ENCODE measurements around the gene MTMR11.

Gene MTMR11

GRCh38 chr1:149932474-149932873, 4.2 kb downstream of the MTMR11 start:
- Histone ChIP-seq H2AFZ (ENCODE audit: insufficient read depth, low read length, poor library complexity) (no peak overlapping the region), H3K36me3 (ENCODE audit: control insufficient read depth in 1 of 2, insufficient read depth in 2 of 2, low read length in 2 of 2) (peaks cover 17 to 41% of the 10 kb centered on the region in 2 experiments), H3K14ac (ENCODE audit: low read length) (no peak overlapping the region), H3K4ac (ENCODE audit: low read depth, low read length) (no peak overlapping the region), H4K12ac (ENCODE audit: low read depth, low read length) (no peak overlapping the region), H3K4me1 (ENCODE audit: control insufficient read depth in 1 of 2, insufficient read depth in 2 of 2, low read length in 2 of 2) (peaks cover 6 to 14% of the 10 kb centered on the region in 2 experiments), H3K4me2 (ENCODE audit: low read length) (no peak overlapping the region), H2AK5ac (ENCODE audit: low read length) (no peak overlapping the region), H3K9ac (ENCODE audit: low read length) (no peak overlapping the region), H2BK12ac (ENCODE audit: low read length) (no peak overlapping the region), H3K27ac (ENCODE audit: low read depth, low read length) (no peak overlapping the region), H3K27me3 (ENCODE audit: insufficient read depth, low read length) (no peaks in the 10 kb centered on the region), H3K18ac (ENCODE audit: low read length) (no peak overlapping the region), H3K79me2 (ENCODE audit: control insufficient read depth, insufficient read depth, low read length, poor library complexity) (peaks cover 5% of the 10 kb centered on the region), H2BK5ac (ENCODE audit: low read depth, low read length, poor library complexity) (no peak overlapping the region), H3K23ac (ENCODE audit: low read length) (no peak overlapping the region), H3K4me3 (ENCODE audit: low read depth, low read length) (no peak overlapping the region), H3K79me1 (ENCODE audit: low read length) (peaks cover 23% of the 10 kb centered on the region), H2BK120ac (ENCODE audit: insufficient read depth, low read length, poor library complexity) (no peak overlapping the region), H4K8ac (ENCODE audit: low read depth, low read length) (no peak overlapping the region), H3K9me3 (ENCODE audit: insufficient read depth, low read depth, low read length) (no peaks in the 10 kb centered on the region), H4K91ac (ENCODE audit: low read depth, low read length) (no peak overlapping the region)
- no peak for DNase-seq
- WGBS (ENCODE audit: extremely low coverage, insufficient coverage, insufficient read length) = no CpG with 5 or more reads among the region's 8 CpGs

- Histone ChIP-seq H3K4ac (ENCODE audit: low read depth, low read length) (no peak overlapping the region), H3K4me2 (ENCODE audit: low read length) (no peak overlapping the region), H2AFZ (ENCODE audit: insufficient read depth, low read length, poor library complexity) (no peak overlapping the region), H2AK5ac (ENCODE audit: low read length) (no peak overlapping the region), H4K12ac (ENCODE audit: low read depth, low read length) (no peak overlapping the region), H4K8ac (ENCODE audit: low read depth, low read length) (no peak overlapping the region), H3K79me2 (ENCODE audit: control insufficient read depth, insufficient read depth, low read length, poor library complexity) (peaks cover 10% of the 10 kb centered on the region), H3K27ac (ENCODE audit: low read depth, low read length) (no peak overlapping the region), H2BK5ac (ENCODE audit: low read depth, low read length, poor library complexity) (no peak overlapping the region), H3K4me1 (ENCODE audit: control insufficient read depth in 1 of 2, insufficient read depth in 2 of 2, low read length in 2 of 2) (peaks cover 9 to 17% of the 10 kb centered on the region in 2 experiments), H3K27me3 (ENCODE audit: insufficient read depth, low read length) (no peaks in the 10 kb centered on the region), H3K18ac (ENCODE audit: low read length) (no peak overlapping the region), H2BK12ac (ENCODE audit: low read length) (no peak overlapping the region), H3K79me1 (ENCODE audit: low read length) (peaks cover 16% of the 10 kb centered on the region), H3K4me3 (ENCODE audit: low read depth, low read length) (no peak overlapping the region), H3K36me3 (ENCODE audit: control insufficient read depth in 1 of 2, insufficient read depth in 2 of 2, low read length in 2 of 2) (peaks cover 19 to 45% of the 10 kb centered on the region in 2 experiments), H3K23ac (ENCODE audit: low read length) (no peak overlapping the region), H2BK120ac (ENCODE audit: insufficient read depth, low read length, poor library complexity) (no peak overlapping the region), H3K14ac (ENCODE audit: low read length) (no peak overlapping the region), H4K91ac (ENCODE audit: low read depth, low read length) (no peak overlapping the region), H3K9ac (ENCODE audit: low read length) (no peak overlapping the region), H3K9me3 (ENCODE audit: insufficient read depth, low read depth, low read length) (no peaks in the 10 kb centered on the region)
- WGBS (ENCODE audit: extremely low coverage, insufficient coverage, insufficient read length) = no CpG with 5 or more reads among the region's 13 CpGs
- DNase-seq = no peak
These were observed 5.4 kb downstream of the MTMR11 start for GRCh38 chr1:149931212-149931790.

DNA sequence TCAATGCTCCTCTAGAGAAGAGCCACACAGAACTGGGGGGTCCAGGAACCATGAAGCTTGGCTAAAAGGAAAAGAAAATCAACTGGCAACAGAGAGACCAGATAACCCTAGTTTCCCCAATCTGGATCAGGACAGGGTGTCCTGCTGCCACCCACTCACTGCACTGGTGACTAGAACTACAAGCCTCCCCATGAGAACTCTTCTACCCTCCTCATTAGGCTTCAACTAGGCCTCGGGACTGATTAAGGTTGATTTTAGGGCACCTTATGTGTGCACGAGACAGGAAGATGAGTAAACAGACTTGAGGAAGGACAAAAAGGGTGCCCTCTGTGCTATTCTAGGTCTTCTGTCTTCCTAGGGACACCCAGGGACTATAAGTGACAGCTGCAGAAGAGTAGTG, 6.8 kb downstream of the MTMR11 start:
- Histone ChIP-seq H3K9me3 (ENCODE audit: insufficient read depth, low read depth, low read length) (no peaks in the 10 kb centered on the region), H3K36me3 (ENCODE audit: control insufficient read depth in 1 of 2, insufficient read depth in 2 of 2, low read length in 2 of 2) (peaks cover 25 to 58% of the 10 kb centered on the region in 2 experiments), H2AK5ac (ENCODE audit: low read length) (no peak overlapping the region), H2BK120ac (ENCODE audit: insufficient read depth, low read length, poor library complexity) (no peak overlapping the region), H2BK5ac (ENCODE audit: low read depth, low read length, poor library complexity) (no peak overlapping the region), H3K4me3 (ENCODE audit: low read depth, low read length) (no peak overlapping the region), H3K9ac (ENCODE audit: low read length) (no peak overlapping the region), H4K12ac (ENCODE audit: low read depth, low read length) (no peak overlapping the region), H3K4ac (ENCODE audit: low read depth, low read length) (no peak overlapping the region), H3K4me1 (ENCODE audit: control insufficient read depth in 1 of 2, insufficient read depth in 2 of 2, low read length in 2 of 2) (peaks cover 7 to 10% of the 10 kb centered on the region in 2 experiments), H3K79me1 (ENCODE audit: low read length) (peaks cover 11% of the 10 kb centered on the region), H2BK12ac (ENCODE audit: low read length) (no peak overlapping the region), H3K4me2 (ENCODE audit: low read length) (no peak overlapping the region), H3K79me2 (ENCODE audit: control insufficient read depth, insufficient read depth, low read length, poor library complexity) (peaks cover 8% of the 10 kb centered on the region), H2AFZ (ENCODE audit: insufficient read depth, low read length, poor library complexity) (no peak overlapping the region), H3K23ac (ENCODE audit: low read length) (no peak overlapping the region), H4K8ac (ENCODE audit: low read depth, low read length) (no peak overlapping the region), H3K18ac (ENCODE audit: low read length) (no peak overlapping the region), H3K27ac (ENCODE audit: low read depth, low read length) (no peak overlapping the region), H3K27me3 (ENCODE audit: insufficient read depth, low read length) (no peaks in the 10 kb centered on the region), H3K14ac (ENCODE audit: low read length) (no peak overlapping the region), H4K91ac (ENCODE audit: low read depth, low read length) (peak overlapping the region; percentile 16)
- DNase-seq = no peak
- no CpG with 5 or more reads among the region's 2 CpGs for WGBS (ENCODE audit: extremely low coverage, insufficient coverage, insufficient read length)

DNA sequence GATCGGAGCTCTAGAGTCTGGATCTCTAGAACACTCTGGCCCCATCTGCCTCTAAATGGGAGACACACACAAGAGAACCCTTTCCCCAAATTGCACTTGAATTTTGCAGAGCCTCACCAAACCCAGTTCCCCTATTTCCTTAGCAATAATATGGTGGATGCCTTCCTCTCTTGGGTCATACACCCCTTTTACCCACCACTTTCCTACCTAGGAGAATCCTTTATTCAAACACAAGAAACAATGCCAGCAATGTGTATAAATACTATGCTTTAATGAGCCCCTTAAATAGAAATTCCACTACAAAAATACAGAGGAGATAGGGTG, 8.3 kb downstream of the MTMR11 start:
- no peak overlapping the region for H3K18ac ChIP-seq (ENCODE audit: low read length)
- no peak overlapping the region for H3K14ac ChIP-seq (ENCODE audit: low read length)
- no peak overlapping the region for H2AFZ ChIP-seq (ENCODE audit: insufficient read depth, low read length, poor library complexity)
- no peak overlapping the region for H2AK5ac ChIP-seq (ENCODE audit: low read length)
- no peak overlapping the region for H3K4ac ChIP-seq (ENCODE audit: low read depth, low read length)
- WGBS (ENCODE audit: extremely low coverage, insufficient coverage, insufficient read length) = no CpG with 5 or more reads among the region's 1 CpG
- H3K27ac ChIP-seq (ENCODE audit: low read depth, low read length) = peak overlapping the region; percentile 95
- no peak overlapping the region for H4K12ac ChIP-seq (ENCODE audit: low read depth, low read length)
- H3K4me2 ChIP-seq (ENCODE audit: low read length) = peak overlapping the region; percentile 74
- no peak overlapping the region for H2BK120ac ChIP-seq (ENCODE audit: insufficient read depth, low read length, poor library complexity)
- no peak overlapping the region for H3K23ac ChIP-seq (ENCODE audit: low read length)
- H3K9ac ChIP-seq (ENCODE audit: low read length) = peak overlapping the region; percentile 23
- H3K9me3 ChIP-seq (ENCODE audit: insufficient read depth, low read depth, low read length) = no peaks in the 10 kb centered on the region
- peak overlapping the region; percentile 95 for H3K4me3 ChIP-seq (ENCODE audit: low read depth, low read length)
- H3K27me3 ChIP-seq (ENCODE audit: insufficient read depth, low read length) = no peaks in the 10 kb centered on the region
- DNase-seq = no peak
- H4K91ac ChIP-seq (ENCODE audit: low read depth, low read length) = peak overlapping the region; percentile 61
- peaks cover 29 to 62% of the 10 kb centered on the region in 2 experiments for H3K36me3 ChIP-seq (ENCODE audit: control insufficient read depth in 1 of 2, insufficient read depth in 2 of 2, low read length in 2 of 2)
- H2BK12ac ChIP-seq (ENCODE audit: low read length) = no peak overlapping the region
- peak overlapping the region; percentile 94 for H4K8ac ChIP-seq (ENCODE audit: low read depth, low read length)
- peaks cover 8% of the 10 kb centered on the region for H3K79me2 ChIP-seq (ENCODE audit: control insufficient read depth, insufficient read depth, low read length, poor library complexity)
- H3K79me1 ChIP-seq (ENCODE audit: low read length) = peaks cover 11% of the 10 kb centered on the region
- H3K4me1 ChIP-seq (ENCODE audit: control insufficient read depth in 1 of 2, insufficient read depth in 2 of 2, low read length in 2 of 2) = peaks cover 7 to 10% of the 10 kb centered on the region in 2 experiments
- no peak overlapping the region for H2BK5ac ChIP-seq (ENCODE audit: low read depth, low read length, poor library complexity)
